ENCODE results near the gene BMF. TPM values are rescaled to one million over a fixed set of nuclear protein-coding genes. Genes with fewer than 3 reads are reported as not detected.

The BMF gene, protein sequence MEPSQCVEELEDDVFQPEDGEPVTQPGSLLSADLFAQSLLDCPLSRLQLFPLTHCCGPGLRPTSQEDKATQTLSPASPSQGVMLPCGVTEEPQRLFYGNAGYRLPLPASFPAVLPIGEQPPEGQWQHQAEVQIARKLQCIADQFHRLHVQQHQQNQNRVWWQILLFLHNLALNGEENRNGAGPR
- total RNA-seq (2014; rRNA removed; shearing (Covaris generic)) = 4.8 and 8.1 TPM in 2 replicates

DNA sequence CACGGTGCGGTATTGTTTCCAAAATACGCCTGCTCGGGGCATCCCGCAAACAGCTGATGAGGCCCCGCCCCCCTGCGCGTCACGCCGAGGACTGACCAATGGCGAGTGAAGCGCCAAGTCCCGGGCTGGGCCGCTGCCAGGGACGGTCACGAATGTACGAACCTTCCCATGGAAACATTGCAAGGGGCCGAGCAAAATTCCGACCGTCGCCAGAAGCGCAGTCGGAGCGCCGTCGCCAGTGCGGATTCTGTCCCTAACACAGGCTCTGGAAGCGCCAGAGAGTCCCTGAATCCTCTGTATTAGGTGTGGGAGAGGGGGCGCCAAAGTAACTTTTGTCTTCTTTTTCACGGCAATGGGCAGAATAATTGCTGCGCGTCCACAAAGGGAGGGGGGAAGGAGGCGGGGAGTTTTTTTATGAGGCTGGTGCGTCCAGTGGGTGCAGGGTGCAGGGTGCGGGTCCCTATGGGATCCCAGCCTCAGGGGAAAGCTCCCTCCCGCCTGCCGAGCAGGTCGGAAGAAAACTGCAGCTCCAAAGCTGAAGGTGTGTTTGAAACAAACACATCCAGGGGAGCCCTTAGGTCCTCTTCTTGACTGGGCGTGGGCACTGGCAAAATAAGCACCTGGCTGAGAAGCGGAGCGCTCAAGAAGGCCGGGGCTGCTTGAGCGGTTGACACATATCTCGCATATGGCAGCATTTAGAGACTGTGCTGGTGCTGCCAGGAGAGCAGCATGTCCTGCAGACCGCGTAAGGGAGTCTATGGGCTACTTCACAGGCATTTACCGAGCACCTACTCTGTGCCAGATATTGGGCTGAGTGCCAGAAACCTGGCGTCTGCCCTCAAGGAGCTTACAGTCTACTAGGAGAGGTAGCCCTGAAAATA is at the start of gene BMF:
BMF (minus strand) TSS at position 25 of the 881 bp plus-strand sequence. CDS start 2,793 bp downstream, outside the sequence.

DNA sequence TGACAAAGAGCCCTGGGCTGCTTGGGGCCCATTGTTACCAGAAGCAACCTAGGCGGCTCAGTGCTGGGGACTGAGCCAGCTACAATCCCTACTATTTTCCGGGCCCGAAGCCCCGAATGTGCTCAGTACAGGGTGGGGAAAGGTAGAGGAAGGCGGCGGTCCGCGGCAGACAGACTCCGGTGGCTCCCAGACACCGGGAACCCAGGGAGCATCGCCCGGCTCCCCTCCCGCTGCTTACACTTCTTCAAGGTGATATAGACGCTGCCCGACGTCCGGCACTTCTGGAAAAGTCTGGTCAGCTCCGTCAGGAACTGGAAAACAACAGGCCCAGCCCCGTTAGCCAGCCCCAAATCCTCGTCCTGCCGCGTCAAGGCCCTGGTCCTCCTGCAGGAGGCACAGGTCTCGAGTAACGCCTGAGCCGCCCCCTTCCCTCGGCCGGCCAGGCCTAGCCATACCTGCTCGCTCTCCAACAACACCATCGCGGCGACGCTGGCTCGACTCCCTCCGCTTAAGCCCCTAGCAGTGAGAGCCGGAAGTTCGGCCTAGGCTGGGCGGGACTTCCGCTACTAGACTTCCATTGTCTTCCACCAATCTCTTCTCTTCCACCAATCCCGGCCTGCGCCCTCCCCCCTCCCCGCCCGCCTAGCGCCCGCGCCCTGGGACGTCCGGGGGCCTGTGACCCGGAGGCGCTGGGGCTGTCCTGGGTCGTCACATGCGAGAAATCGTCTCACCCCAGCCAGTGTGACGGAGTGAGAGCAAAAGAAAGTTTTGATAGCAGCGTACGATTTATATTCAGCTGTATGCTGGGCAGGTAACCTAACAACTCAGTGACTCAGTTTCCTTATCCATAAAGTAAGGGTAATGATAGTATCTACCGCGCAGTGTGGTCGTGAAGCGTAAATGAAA is 69.8 kb downstream of the BMF start, which contains the start of gene SRP14:
SRP14 (minus strand) TSS at position 544 of the 906 bp plus-strand sequence; CDS start at position 479, 65 bp downstream.

Other genes starting within 250 kb of the BMF start
- 21.1 and 22.0 TPM in 2 replicates for gene GPR176, start 188.6 kb downstream of the BMF start, total RNA-seq (2014; rRNA removed; shearing (Covaris generic))
- gene EIF2AK4, start 174.8 kb downstream of the BMF start, total RNA-seq (2014; rRNA removed; shearing (Covaris generic)) = 50.4 and 62.5 TPM in 2 replicates
- 479 and 499 TPM in 2 replicates for gene SRP14, start 69.7 kb downstream of the BMF start, total RNA-seq (2014; rRNA removed; shearing (Covaris generic))
- gene BUB1B, start 52.2 kb upstream of the BMF start, total RNA-seq (2014; rRNA removed; shearing (Covaris generic)) = 54.6 and 74.5 TPM in 2 replicates
- gene PAK6, start 130.2 kb upstream of the BMF start, total RNA-seq (2014; rRNA removed; shearing (Covaris generic)) = 0.64 and 0.91 TPM in 2 replicates
- gene ANKRD63, start 174.2 kb upstream of the BMF start, total RNA-seq (2014; rRNA removed; shearing (Covaris generic)) = 0.34 and 0.37 TPM in 2 replicates
- 0.98 and 1.9 TPM in 2 replicates for gene PLCB2, start 199.1 kb upstream of the BMF start, total RNA-seq (2014; rRNA removed; shearing (Covaris generic))
- gene INAFM2, start 214.8 kb upstream of the BMF start, total RNA-seq (2014; rRNA removed; shearing (Covaris generic)) = 16.1 and 17.4 TPM in 2 replicates
- gene CCDC9B, start 232.1 kb upstream of the BMF start, total RNA-seq (2014; rRNA removed; shearing (Covaris generic)) = 47.7 and 53.8 TPM in 2 replicates
- not detected in 2 replicates for gene PHGR1, start 242.2 kb upstream of the BMF start, total RNA-seq (2014; rRNA removed; shearing (Covaris generic))
- 0.15 and 1.0 TPM in 2 replicates for gene DISP2, start 249.3 kb upstream of the BMF start, total RNA-seq (2014; rRNA removed; shearing (Covaris generic))